Duodenal mucosa (tissue), 2 donors: ENCODE results near the gene ST6GALNAC1.
"Not testable (repeated sequence)": the region's sequence is repeated elsewhere in the genome, so short reads cannot be mapped to it uniquely, and the experiment has no call there.

Experiments
- H3K27ac ChIP-seq: one replicate; pipeline ENCODE4 v1.7.0; 2013; ENCODE audit warnings: low read depth, low read length
- H3K27me3 ChIP-seq, 2 donors: one replicate each; pipeline ENCODE4 v1.7.0; 2013; ENCODE audit warnings: low read length in 2 of 2, control low read depth in 1 of 2; ENCODE audit not compliant: insufficient read depth in 2 of 2, control insufficient read depth in 1 of 2
- H3K36me3 ChIP-seq, 2 donors: one replicate each; pipeline ENCODE4 v1.7.0; 2013; ENCODE audit warnings: low read length in 2 of 2, control low read depth in 1 of 2; ENCODE audit not compliant: insufficient read depth in 2 of 2, control insufficient read depth in 1 of 2
- H3K4me1 ChIP-seq, 2 donors: one replicate each; pipeline ENCODE4 v1.7.0; 2013; ENCODE audit warnings: low read length in 2 of 2, control low read depth in 1 of 2; ENCODE audit not compliant: insufficient read depth in 2 of 2, control insufficient read depth in 1 of 2
- H3K4me3 ChIP-seq, 2 donors: one replicate each; pipeline ENCODE4 v1.7.0; 2013; ENCODE audit warnings: low read length in 2 of 2, low read depth in 1 of 2
- H3K9ac ChIP-seq, 2 donors: one replicate each; pipeline ENCODE4 v1.7.0; 2013; ENCODE audit warnings: low read length in 2 of 2, low read depth in 1 of 2
- H3K9me3 ChIP-seq, 2 donors: one replicate each; pipeline ENCODE4 v1.7.0; 2013; ENCODE audit warnings: low read length in 2 of 2, control low read depth in 1 of 2; ENCODE audit not compliant: control insufficient read depth in 1 of 2

Gene ST6GALNAC1

DNA sequence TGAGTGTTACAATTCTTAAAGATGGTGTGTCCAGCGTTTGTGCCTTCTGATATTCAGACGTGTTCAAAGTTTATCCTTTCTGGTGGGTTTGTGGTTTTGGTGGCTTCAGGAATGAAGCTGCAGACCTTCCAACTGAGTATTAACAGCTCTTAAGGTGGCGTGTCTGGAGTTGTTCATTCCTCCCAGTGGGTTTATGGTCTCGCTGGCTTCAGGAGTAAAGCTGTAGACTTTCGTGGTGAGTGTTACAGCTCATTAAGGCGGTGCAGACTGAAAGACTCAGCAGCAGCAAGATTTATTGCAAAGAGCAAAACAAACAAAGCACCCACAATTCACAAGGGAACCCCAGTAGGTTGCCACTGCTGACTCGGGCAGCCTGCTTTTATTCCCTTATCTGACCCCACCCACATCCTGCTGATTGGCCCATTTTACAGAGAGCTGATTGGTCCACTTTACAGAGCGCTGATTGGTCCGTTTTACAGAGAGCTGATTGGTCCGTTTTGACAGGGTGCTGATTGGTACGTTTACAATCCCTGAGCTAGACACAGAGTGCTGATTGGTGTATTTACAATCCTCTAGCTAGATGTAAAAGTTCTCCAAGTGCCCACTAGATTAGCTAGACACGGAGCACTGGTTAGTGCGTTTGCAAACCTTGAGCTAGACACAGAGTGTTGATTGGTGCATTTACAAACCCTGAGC is 29.3 kb downstream of the ST6GALNAC1 start:
- H3K9me3 ChIP-seq, H3K4me3 ChIP-seq, H3K9ac ChIP-seq, H3K36me3 ChIP-seq, H3K4me1 ChIP-seq, H3K27ac ChIP-seq, H3K27me3 ChIP-seq: not testable (repeated sequence)

GRCh38 chr17:76612977-76613851 is 30.3 kb downstream of the ST6GALNAC1 start:
- no peaks in the 10 kb centered on the region for H3K36me3 ChIP-seq
- no peak overlapping the region for H3K27ac ChIP-seq
- no peaks in the 10 kb centered on the region for H3K9me3 ChIP-seq
- H3K4me1 ChIP-seq: peaks cover 0 to 5% of the 10 kb centered on the region in 2 donors
- H3K27me3 ChIP-seq: no peaks in the 10 kb centered on the region
- no peak overlapping the region for H3K9ac ChIP-seq
- H3K4me3 ChIP-seq: no peak overlapping the region

- no peak overlapping the region for H3K4me3 ChIP-seq
- no peaks in the 10 kb centered on the region for H3K27me3 ChIP-seq
- no peak overlapping the region for H3K9ac ChIP-seq
- no peaks in the 10 kb centered on the region for H3K36me3 ChIP-seq
- peaks cover 0 to 5% of the 10 kb centered on the region in 2 donors for H3K4me1 ChIP-seq
- no peak overlapping the region for H3K27ac ChIP-seq
- no peaks in the 10 kb centered on the region for H3K9me3 ChIP-seq
Observed at GRCh38 chr17:76612465-76612864, 31.1 kb downstream of the ST6GALNAC1 start.

DNA sequence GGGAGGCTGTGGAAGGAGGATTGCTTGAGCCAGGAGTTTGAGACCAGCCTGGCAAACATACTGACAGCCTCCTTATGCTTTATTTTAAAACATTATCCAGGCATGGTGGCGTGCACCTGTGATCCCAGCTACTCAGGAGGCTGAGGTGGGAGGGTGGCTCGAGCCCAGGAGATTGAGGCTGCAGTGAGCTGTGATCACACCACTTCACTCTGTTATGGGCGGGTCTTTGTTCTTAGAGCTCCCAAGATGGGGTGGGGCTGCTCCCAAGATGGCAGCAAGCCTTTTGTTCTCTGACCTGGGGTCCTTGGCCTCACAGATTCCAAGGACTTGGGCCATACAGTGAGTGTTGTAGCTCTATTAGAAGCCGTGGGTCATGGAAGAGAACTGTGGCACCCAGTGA is 31.8 kb downstream of the ST6GALNAC1 start:
- peaks cover 0 to 5% of the 10 kb centered on the region in 2 donors for H3K4me1 ChIP-seq
- H3K27ac ChIP-seq: no peak overlapping the region
- H3K27me3 ChIP-seq: no peaks in the 10 kb centered on the region
- no peak overlapping the region for H3K9ac ChIP-seq
- no peaks in the 10 kb centered on the region for H3K36me3 ChIP-seq
- no peaks in the 10 kb centered on the region for H3K9me3 ChIP-seq
- no peak overlapping the region for H3K4me3 ChIP-seq

GRCh38 chr17:76611080-76611749 is 32.3 kb downstream of the ST6GALNAC1 start:
- not testable (repeated sequence) for H3K9ac ChIP-seq, H3K4me3 ChIP-seq

DNA sequence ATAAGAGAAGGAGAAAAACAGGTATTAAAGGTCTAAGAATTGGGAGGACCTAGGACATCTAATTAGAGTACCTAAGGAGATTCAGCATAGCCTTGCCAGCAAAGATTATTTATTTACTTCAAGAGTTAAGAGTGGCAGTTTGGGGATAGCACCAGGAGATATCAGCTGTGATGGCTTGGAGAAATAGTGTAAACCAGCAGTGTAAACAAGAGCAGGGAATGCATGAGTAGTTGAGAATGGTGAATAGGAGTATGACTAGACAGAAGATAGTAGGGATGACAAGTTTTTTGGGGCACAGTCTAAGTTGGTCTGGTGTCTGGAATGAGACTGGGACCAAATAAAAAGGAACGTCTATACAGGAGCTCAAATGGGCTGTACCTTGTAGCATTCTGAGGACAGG is 36.9 kb downstream of the ST6GALNAC1 start:
- H3K4me3 ChIP-seq, H3K27me3 ChIP-seq, H3K9ac ChIP-seq, H3K9me3 ChIP-seq, H3K27ac ChIP-seq, H3K4me1 ChIP-seq, H3K36me3 ChIP-seq: not testable (repeated sequence)

More at GRCh38 chr17:76611080-76611749, 32.3 kb downstream of the ST6GALNAC1 start:
- H3K27me3 ChIP-seq, H3K9me3 ChIP-seq, H3K27ac ChIP-seq, H3K4me1 ChIP-seq, H3K36me3 ChIP-seq: not testable (repeated sequence)

DNA sequence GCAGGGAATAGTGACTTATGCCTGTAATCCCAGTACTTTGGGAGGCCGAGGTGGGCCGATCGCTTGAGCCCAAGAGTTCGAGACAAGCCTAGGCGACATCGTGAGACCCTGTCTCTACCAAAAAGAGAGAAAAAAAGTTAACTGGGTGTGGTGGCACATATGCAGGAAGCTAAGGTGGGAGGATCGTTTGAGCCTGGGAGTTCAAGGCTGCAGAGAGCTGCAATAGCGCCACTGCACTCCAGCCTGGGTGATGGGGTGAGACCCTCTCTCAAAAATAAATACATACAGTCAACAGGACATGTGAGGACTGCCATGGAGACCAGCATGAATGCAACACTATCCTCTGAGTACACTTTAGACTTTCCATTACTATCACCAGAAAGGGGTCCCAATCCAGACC is 42.5 kb downstream of the ST6GALNAC1 start:
- H3K4me1 ChIP-seq: no peaks in the 10 kb centered on the region
- H3K36me3 ChIP-seq: no peaks in the 10 kb centered on the region
- no peak overlapping the region for H3K4me3 ChIP-seq
- no peak overlapping the region for H3K9ac ChIP-seq
- H3K27ac ChIP-seq: no peak overlapping the region
- no peaks in the 10 kb centered on the region for H3K27me3 ChIP-seq
- no peaks in the 10 kb centered on the region for H3K9me3 ChIP-seq

GRCh38 chr17:76599694-76600460 is 43.7 kb downstream of the ST6GALNAC1 start:
- Histone ChIP-seq H3K9me3 (no peaks in the 10 kb centered on the region), H3K9ac (no peak overlapping the region), H3K4me3 (no peak overlapping the region), H3K27ac (no peak overlapping the region), H3K4me1 (no peaks in the 10 kb centered on the region), H3K36me3 (no peaks in the 10 kb centered on the region), H3K27me3 (no peaks in the 10 kb centered on the region)

DNA sequence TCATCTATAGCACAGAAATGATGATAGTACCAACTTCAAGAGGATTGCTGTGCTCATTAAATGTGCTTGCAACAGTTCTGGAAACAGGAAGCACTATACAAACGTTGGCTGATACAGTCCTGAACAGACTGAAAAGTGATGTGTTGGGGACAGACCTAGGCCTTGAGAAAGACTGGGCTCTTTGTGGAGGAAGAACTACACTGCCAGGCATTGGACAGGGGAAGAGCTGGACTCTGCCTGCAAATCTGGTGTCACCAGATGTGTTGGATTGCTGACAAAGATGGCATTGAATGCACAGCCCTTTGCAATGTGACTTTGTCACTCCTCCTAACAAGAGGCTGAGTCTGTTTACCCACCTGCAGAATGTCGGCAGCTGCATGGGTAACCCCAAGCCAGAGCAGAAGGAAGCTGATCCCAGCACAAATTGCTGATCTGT is 45.5 kb downstream of the ST6GALNAC1 start:
- Histone ChIP-seq H3K9me3 (no peaks in the 10 kb centered on the region), H3K4me3 (no peak overlapping the region), H3K36me3 (no peaks in the 10 kb centered on the region), H3K4me1 (no peaks in the 10 kb centered on the region), H3K27me3 (no peaks in the 10 kb centered on the region), H3K27ac (no peak overlapping the region), H3K9ac (no peak overlapping the region)
